ENCODE measurements around the gene ME1. TPM values are rescaled to one million over a fixed set of nuclear protein-coding genes. Genes with fewer than 3 reads are reported as not detected.
"Not testable (repeated sequence)": the region's sequence is repeated elsewhere in the genome, so short reads cannot be mapped to it uniquely, and the experiment has no call there.

Gene ME1
- total RNA-seq, 1 experiment from 2014 or later, result 22.0 TPM

DNA sequence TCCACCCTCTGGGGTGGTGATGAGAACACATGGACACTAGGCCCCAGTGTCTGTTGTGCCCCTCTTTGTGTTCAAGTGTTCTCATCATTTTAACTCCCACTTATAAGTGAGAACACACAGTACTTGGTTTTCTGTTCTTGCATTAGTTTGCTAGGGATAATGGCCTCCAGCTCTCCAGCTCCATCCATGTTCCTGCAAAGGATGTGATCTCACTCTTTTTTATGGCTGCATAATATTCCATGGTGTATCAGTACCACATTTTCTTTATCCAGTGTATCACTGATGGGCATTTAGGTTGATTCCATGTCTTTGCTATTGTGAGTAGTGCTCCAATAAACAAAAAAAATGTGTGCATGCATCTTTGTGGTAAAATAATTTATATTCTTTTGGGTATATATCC, 170.3 kb downstream of the ME1 start:
- DNase-seq (ENCODE audit: low read depth), result no peak

DNA sequence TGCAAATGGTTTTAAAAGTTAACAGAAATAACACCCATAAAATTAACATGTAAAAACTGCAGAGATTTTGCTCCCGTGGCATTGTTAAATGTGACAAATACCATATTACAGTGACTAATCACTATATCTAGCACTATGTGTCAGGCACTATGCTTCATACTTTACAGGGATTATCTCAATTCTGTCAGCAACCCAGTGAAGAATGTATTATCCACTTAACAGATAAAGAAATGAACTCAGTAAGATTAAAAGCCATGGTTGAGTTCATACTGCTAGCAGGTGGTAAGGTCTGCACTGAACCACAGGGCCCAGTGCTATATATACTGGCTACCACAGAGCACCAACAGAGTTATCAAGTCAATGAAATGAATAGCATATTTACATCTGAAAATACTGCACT, 172.3 kb downstream of the ME1 start:
- DNase-seq (ENCODE audit: low read depth), result no peak

DNA sequence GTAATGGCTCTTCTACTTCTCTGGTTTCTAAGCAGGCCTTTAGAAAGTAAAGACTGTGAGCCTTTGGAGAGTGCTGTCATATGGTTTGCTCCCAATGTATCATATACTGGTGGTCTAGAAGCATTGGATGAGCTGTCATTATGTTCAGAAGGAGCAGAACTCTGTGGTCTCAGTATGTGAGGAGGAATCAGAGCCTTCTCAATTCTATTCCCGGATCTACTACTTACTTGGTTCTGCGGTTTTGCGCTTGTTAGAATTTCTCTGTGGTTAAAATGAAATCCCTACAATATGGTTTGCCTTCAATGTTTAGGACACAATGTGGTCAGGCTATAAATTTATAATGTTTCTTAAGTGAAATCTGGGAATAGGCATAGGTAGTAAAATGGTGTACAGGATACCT, 173.1 kb downstream of the ME1 start:
- no peak for DNase-seq (ENCODE audit: low read depth)

DNA sequence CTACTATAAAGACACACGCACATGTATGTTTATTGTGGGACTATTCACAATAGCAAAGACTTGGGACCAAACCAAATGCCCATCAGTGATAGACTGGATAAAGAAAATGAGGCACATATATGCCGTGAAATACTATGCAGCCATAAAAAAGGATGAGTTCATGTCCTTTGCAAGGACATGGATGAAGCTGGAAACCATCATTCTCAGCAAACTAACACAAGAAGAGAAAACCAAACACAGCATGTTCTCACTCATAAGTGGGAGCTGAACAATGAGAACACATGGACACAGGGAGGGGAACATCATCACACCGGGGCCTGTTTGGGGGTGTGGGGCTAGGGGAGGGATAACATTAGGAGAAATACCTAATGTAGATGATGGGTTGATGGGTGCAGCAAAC, 174.1 kb downstream of the ME1 start:
- not testable (repeated sequence) for DNase-seq (ENCODE audit: low read depth)

DNA sequence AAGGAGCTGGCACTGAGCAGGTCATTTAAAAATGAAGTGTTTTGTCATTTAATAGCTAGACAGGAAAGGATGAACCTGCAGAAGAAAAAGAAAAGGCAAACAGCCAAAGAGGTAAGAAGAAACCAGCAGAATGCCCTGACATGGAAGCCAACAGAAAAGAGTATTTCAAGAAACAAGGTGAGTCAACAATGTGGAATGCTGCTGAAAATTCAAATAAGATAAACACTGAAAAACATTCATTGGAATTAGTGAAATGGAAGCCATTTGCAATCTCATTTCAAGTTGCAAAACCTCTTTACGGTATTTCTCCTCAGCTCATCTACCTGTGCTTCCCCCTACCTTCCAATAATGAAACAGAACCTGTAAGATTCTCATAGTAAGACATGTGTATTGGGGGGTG, 178.1 kb downstream of the ME1 start:
- DNase-seq (ENCODE audit: low read depth), result peak; percentile 65

DNA sequence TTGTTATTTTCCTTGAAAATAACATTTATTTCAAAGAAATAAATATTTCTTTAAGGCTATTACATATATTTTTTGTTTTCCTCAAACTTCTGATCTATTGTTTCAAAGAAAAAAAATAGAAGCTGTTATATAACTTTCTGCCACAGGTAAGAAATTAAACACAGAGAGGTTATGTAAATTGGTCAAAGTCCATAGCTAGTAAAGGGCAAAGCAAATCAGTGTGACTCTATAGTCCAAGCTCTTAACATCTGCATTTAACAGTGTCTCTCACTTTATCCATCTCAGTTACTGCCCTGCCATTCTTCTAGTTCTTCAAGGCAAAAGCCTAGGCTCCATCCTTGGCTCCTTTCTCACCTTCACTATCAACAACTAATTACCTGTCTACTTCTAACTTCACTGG, 180.6 kb downstream of the ME1 start:
- DNase-seq (ENCODE audit: low read depth), result no peak

DNA sequence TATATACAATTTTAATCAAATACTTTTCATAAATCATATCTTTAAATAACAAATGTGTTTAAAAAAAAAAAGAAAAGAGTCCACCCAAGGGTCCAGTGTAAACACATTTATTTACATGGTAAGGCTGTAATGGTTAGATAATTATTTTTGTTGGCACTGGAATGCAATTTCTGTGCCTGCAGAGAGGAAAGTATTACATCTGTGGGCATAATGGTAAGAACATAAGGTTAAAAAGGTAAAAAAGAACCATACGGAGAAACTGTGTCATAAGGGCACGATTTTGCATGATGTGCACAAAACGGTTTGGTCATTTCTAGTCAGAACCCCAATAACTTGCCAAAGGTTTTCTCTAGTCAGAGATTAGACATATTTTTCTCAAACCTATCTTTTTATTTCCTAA, 183.4 kb downstream of the ME1 start:
- DNase-seq (ENCODE audit: low read depth), result no peak

DNA sequence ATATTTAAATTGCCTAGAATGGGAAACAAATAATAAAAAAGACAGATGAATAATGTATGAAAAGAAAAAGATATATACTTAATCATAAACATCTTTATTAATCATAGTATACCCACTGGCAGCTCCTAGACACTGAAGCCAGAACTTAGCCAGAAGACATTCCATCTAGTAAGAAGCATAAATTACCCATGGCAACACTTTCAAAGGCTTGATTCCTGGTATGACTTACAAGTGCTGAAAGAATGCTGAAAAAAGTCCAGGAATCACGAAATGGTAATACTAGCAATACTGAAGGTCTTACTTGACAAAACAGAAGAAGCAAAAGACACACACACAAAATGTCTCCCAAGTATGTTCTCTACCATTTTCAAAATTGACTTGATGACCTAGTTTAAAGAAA, 199.7 kb downstream of the ME1 start:
- no peak for DNase-seq (ENCODE audit: low read depth)

DNA sequence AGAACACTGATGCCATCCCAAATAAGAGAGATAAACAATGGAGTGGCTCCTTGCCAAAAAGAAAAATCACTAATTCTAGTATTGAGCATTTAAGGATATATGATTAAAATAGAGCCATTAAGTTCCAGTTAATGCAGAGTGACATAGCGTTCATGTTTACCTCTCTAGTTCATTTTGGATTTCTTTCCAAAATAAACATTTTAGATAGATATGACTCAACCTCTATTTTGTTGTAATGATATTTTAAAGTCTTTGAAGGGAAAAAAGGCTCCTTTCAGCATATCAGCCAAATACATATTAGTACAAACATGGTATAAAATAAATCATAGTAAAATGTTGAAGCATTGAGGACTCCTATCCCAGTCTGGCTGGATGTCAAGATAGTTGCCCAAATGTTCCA, 204.3 kb downstream of the ME1 start:
- no peak for DNase-seq (ENCODE audit: low read depth)

DNA sequence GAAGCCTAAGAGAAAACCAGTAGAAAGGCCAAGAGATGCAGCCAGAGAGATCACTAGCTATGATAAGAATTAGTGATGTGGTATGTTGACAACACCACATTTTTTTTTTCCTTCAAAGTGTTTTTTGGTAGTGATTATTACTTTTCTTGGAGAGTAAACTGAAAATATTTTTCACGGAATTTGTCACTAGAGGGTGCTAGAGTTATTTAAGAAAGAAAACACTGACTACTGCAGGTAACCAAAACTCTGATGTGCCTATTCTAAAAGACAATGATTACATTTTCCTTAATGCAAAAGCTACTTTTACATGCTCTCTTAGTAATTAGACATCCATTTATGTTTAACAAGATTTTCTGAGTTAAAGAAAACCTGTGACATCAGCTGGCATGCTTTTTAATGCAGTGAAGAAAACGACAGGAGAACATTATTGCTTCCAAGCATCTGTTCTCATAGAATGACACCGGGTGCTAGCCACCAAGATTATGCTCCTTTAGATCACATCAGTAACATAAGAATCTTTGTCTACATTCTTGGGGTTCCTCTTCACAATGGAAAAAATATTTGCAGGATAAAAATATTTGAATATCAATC, 208.9 kb downstream of the ME1 start:
- DNase-seq (ENCODE audit: low read depth), result peak; percentile 54

DNA sequence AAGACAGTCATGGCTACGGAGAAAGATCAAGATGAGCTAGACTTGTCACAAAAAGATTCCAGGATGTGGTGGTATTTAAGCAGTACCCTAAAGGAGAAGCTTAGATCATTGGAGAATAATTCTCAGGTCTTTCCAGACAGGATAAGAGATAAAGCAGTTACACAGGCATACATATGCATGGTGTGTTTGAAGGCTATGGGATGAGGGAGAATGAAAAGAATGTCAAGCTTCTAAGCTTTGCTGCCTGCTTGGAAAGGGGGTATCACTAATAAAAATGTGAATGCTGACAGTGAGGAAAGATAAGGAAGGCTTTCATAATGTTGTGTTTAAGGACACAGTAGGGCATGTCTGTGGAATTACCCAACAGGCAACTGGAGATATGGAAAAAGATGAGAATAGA, 209.6 kb downstream of the ME1 start:
- DNase-seq (ENCODE audit: low read depth), result no peak

DNA sequence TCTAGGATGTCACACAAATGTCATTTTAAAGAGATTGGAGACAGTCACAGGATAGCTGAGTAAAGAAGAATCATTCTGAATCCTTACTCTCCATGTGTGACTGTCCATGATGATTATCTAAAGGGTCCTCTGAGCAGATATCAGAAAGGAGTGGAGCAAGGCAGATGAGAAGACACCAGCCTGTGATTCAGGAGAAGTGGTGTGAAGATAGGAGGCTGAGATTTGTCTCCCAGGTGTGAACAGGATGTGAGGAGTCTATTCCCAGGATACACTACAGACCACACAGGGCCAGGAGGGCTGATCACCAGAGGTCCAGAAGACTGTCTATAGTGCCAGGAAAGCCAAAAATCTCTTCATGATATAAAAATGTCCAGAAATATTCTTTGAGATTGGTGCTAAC, 210.7 kb downstream of the ME1 start:
- DNase-seq (ENCODE audit: low read depth), result no peak

DNA sequence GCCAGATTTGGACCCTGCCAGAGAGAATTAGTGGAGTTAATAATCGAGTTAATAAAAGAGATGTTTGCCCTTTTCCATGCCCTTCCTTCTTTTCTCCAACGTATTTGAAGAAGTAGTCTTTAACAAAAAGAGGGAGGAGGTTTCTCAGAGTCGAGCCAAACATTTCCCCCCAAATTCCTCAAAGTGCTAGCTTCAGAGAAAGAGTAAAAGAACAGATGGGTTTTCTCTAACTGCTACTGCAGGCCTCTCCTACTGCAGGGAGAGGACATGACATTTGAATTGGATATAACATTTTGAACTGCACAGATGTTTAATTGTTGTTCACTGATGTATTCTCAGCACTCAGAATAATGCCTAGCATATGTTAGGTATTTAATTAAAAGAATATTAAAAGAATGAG, 212.2 kb downstream of the ME1 start:
- no peak for DNase-seq (ENCODE audit: low read depth)

DNA sequence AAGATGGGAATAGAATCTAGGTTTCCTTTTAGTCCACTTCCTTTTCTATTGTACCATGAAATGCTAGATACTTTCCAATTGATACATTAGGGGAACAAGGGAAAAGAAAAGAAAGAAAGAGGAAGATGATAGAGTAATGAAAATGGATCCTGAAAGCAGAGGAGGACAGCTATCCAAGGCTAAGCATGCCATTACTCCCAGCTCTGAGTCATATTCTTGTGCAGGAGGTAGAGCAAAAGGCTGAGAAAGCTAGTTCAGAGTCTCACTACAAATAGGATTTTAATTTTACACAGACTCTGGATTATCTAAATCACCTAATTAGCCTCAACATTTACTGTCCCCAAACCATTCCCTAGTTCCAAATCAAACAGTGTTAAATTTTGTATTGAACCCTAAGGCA, 214.0 kb downstream of the ME1 start:
- DNase-seq (ENCODE audit: low read depth), result no peak

DNA sequence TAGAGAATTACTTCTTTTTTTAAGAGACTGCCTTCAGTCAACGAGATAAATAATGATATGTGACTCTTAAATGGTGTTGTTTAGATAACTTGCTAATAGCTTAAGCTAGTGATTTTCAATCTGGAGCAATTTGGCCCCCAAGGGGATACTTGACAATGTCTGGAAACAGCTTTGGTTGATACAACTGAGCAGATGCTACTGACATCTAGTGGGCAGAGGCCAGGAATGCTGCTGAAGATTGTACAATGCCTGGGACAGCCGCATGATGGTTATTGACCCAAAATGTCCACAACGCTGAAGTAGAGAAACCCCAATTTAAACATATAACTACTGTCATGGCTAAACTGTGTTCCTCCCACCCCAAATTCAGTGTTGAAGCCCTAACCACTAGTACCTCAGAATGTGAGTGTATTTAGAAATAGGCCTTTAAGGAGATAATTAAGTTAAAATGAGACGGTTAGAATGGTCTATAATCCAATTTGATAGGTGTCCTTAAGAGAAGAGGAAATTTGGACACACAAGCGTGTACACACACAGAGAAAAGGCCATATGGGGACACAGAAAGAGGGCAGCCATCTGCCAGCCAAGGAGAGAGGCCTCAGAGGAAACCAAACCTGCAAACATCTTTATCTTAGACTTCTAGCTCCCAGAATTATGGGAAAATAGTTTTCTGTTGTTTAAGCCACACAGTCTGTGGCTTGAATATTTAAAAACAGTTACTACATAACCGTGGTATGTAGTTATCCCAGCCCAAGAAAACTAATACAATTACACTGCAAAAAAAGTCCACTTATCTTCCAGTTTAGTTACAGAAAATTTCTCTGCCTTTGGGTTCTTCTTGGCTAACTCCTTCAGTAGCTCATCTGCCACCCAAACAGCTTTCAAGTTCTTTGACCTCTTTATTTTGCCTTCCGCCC, 215.5 kb downstream of the ME1 start:
- DNase-seq (ENCODE audit: low read depth), result peak; percentile 48

DNA sequence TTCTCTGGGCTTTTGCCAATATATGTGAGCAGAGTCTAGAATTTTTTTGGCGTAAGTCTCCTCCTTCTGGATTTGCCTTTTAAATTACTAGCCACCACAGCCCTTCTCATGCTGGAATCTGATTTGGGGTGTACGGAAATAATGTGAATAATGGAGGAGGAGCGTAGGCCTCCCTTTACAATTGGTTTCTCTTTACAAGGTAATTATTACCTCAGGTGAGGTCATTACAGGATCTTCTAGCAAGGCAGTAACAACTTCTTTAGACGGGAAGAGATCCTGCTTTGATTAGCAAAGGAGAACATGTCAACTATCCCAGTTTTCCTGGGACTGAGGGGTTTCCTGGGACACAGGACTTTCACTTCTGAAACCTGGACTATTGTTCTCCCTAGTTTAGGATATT, 228.8 kb downstream of the ME1 start:
- DNase-seq (ENCODE audit: low read depth), result no peak

DNA sequence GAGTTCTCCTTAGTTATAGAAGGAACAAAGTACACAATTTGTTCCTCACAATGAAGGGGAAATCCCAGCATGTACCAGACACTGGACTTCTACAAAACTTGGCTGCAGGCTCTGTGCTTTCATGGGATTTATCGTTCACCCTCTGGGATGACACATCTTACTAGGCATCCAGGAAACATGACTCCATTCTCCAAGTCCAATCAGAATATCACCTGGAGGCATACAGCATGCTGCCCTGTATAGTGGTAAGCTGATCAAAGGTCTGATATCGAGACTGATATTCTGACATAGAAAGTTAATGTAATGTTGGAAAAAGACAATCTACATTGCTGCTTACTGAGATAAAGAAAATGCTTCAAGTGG, 231.0 kb downstream of the ME1 start:
- DNase-seq (ENCODE audit: low read depth), result peak; percentile 75

DNA sequence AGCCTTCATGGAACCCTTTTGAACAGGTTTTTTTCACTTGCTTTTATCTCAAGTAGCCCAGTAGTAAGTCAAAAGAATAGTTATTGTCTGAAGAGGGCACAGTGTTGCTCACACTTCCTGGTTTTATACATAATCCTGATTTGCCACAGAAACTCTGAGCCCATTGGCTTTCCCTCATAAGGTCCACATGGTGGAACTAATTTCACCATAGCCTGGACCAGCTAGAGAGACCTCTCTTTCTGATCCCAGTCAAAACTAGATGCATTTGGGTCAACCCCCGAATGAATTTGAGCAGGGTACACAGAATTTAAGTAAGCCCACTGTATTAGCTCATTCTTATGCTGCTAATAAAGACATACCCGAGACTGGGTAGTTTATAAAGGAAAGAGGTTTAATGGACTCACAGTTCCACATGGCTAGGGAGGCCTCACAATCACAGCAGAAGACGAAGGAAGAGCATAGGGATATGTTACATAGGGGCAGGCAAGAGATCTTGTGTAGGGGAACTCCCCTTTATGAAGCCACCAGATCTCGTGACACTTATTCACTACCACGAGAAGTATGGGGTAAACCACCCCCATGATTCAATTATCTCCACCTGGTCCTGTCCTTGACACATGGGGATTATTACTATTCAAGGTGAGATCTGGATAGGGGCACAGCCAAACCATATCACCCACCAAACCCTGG, 231.5 kb downstream of the ME1 start:
- DNase-seq (ENCODE audit: low read depth), result no peak

DNA sequence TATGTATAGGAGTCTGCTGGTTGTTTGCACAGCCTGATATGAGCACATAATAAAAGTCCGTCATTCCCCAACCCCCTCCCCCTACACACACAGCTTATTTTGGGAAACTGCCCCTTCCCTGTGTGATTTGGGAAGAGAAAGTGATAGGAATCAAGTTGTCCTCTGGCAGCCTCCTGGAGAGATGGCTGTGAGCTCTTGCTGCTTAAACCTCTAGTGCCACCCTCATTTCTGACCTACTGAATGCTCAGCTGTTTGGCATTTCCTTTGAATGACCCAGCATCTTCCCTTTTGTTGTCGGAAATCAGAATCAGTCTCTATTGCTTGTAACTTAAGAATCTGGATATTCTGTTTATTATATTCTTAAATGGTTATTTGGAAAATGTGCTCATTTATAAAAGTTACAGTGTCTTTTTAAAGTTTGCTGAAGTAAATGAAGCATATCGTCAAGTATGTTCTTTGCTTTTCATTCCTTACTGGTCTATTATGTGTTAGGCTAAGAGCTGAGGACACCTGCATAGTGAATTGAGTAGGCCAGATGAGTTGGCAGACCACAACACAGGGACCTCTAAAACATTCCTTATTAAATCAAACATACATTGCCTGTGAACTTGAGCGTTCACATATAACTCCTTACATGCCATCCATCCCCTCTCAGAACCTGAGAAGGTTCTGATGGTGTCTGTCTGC, 232.2 kb downstream of the ME1 start:
- DNase-seq (ENCODE audit: low read depth), result peak; percentile 43

DNA sequence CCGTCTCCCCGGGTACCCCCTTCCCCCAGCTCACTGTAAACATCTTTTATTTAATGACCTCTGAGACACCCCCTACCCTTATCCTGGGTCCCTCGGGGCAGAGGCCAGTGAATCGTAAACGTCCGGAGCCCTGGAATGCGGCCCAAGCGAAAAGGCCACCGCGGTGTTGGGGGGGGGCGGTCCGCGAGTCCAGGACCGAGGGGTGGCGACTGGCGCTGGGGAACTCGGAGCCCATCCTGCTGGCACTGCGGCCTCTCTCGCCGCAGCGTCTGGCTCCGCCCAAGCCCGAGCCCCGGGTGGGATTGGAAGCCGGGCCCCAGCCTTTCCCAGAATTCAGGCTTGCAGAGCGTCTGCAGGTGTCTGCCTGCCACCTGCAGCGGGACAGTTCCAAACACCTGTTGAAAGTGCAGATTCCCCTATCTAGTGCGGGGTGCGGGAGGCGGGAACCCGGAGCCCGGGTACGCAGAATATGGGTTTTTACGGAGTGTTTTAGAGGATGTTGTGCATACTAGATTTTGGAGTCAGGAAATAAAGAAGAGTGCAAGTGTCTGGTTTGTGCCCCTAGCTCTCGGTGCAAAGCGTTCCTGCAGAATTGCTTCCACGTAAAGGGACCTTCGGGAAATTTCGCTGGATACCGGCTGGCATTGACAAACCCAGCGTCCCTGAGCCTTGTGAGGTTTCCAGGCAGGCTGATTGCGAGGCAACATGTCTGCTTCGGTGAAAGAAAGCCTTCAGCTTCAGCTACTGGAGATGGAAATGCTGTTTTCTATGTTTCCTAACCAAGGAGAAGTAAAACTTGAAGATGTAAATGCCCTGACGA, 236.9 kb downstream of the ME1 start:
- peak; percentile 4 for DNase-seq (ENCODE audit: low read depth)

Measured in HT1080 (cell line).